Panc1 (cell line): ENCODE measurements around the gene MTO1. TPM values are rescaled to one million over a fixed set of nuclear protein-coding genes. Genes with fewer than 3 reads are reported as not detected.
"Not testable (repeated sequence)": the region's sequence is repeated elsewhere in the genome, so short reads cannot be mapped to it uniquely, and the experiment has no call there.

ENCODE experiments used
- ATAC-seq: fragments of 200-7000 bp; cut with Tn5 transposase; 2 replicates; pipeline ENCODE4 v1.9.1; 2020; ENCODE audit warnings: mild to moderate bottlenecking, moderate library complexity
- BruUV-seq: library from RNA; stranded (reverse); fragments of 400-500 nt; replicated peaks from 2 replicates; lab custom pipeline; 2021; lab: Mats Ljungman, UMichigan
- CTCF ChIA-PET: fragments of 300-600 bp; sonication (Branson Sonifier 250); formaldehyde crosslinking; loops from one replicate; lab custom pipeline; 2022; ENCODE audit warnings: antibody characterized with exemption; lab: Charles Lee
- POLR2A ChIA-PET: fragments of 300-600 bp; sonication (Branson Sonifier 250); formaldehyde crosslinking; loops from one replicate; lab custom pipeline; 2022; ENCODE audit warnings: antibody characterized with exemption; lab: Charles Lee
- DNase-seq: peaks from one replicate; pipeline ENCODE4 v3.0.0-alpha.2; 2010; ENCODE audit warnings: low read depth, low spot score
- H3K27ac ChIP-seq: 2 replicates; pipeline ENCODE4 v1.5.1; 2011; ENCODE audit warnings: mild to moderate bottlenecking, low read length, inconsistent platforms
- H3K27me3 ChIP-seq: fragments of 200-500 bp; sonication (Bioruptor generic); 2 replicates; pipeline ENCODE4 v1.6.0; 2014; ENCODE audit warnings: low read length, inconsistent platforms; ENCODE audit not compliant: control insufficient read depth, insufficient read depth
- H3K36me3 ChIP-seq: fragments of 200-500 bp; sonication (Bioruptor generic); 2 replicates; pipeline ENCODE4 v1.5.1; 2014; ENCODE audit warnings: inconsistent platforms, mild to moderate bottlenecking, low read length, moderate library complexity; ENCODE audit not compliant: control insufficient read depth, insufficient read depth
- H3K4me1 ChIP-seq: 2 replicates; pipeline ENCODE4 v1.5.1; 2011; ENCODE audit warnings: inconsistent platforms, mild to moderate bottlenecking, low read length, moderate library complexity; ENCODE audit not compliant: control insufficient read depth, insufficient read depth
- H3K4me3 ChIP-seq, 2 experiments: 2 replicates each; pipeline ENCODE4 v1.5.1; 2011 to 2012; ENCODE audit warnings: low read depth in 2 of 2, low read length in 2 of 2, mild to moderate bottlenecking in 2 of 2, inconsistent platforms in 1 of 2, moderate library complexity in 1 of 2
- H3K9me3 ChIP-seq: fragments of 200-500 bp; sonication (Bioruptor generic); 2 replicates; pipeline ENCODE4 v1.5.1; 2014; ENCODE audit warnings: low read depth, mild to moderate bottlenecking, inconsistent platforms, low read length, moderate library complexity; ENCODE audit not compliant: control insufficient read depth, insufficient read depth
- POLR2AphosphoS5 ChIP-seq: IDR thresholded peaks from 2 replicates; pipeline ENCODE4 v1.6.1; 2012; ENCODE audit warnings: mild to moderate bottlenecking, low read depth, low read length, moderate library complexity
- SIN3A ChIP-seq: IDR thresholded peaks from 2 replicates; pipeline ENCODE4 v1.6.1; 2012; ENCODE audit warnings: low read depth, mild to moderate bottlenecking, low read length, moderate library complexity, borderline replicate concordance; ENCODE audit not compliant: insufficient read depth
- TCF7L2 ChIP-seq: IDR thresholded peaks from 2 replicates; pipeline ENCODE4 v1.6.1; 2011; ENCODE audit warnings: mild to moderate bottlenecking, low read depth, low read length, inconsistent platforms
- in situ Hi-C: cut with HindIII; loops from 2 replicates; pipeline ENCODE4 v1.10.0; 2016; ENCODE audit warnings: low sequenced_read_pairs, low pct_unique_long_range_greater_than_20kb
- intact Hi-C: fragments of 100-400 bp; cut with micrococcal nuclease; formaldehyde crosslinking; loops from one replicate; pipeline ENCODE4 v1.10.0; 2022; ENCODE audit not compliant: unreplicated experiment
- total RNA-seq: library from RNA; stranded (reverse); gene quantifications from one replicate; pipeline ENCODE4 v1.2.1, GENCODE V29; 2021; ENCODE audit not compliant: unreplicated experiment
- TF ChIP-seq, protein P1 (sequence below): fragments of 450-650 bp; IDR thresholded peaks from 2 replicates; pipeline ENCODE4 v1.5.1; 2017; ENCODE audit warnings: mild to moderate bottlenecking
- TF ChIP-seq, protein P2 (sequence below), 2 experiments: IDR thresholded peaks; 2 replicates each; pipeline ENCODE4 v1.6.1; 2011 to 2012; ENCODE audit warnings: low read depth in 2 of 2, control low read depth in 1 of 2, low read length in 1 of 2, mild to moderate bottlenecking in 1 of 2, moderate library complexity in 1 of 2; ENCODE audit not compliant: insufficient read depth in 1 of 2

Gene MTO1
- total RNA-seq, 1 experiment from 2014 or later: 57.9 TPM

DNA sequence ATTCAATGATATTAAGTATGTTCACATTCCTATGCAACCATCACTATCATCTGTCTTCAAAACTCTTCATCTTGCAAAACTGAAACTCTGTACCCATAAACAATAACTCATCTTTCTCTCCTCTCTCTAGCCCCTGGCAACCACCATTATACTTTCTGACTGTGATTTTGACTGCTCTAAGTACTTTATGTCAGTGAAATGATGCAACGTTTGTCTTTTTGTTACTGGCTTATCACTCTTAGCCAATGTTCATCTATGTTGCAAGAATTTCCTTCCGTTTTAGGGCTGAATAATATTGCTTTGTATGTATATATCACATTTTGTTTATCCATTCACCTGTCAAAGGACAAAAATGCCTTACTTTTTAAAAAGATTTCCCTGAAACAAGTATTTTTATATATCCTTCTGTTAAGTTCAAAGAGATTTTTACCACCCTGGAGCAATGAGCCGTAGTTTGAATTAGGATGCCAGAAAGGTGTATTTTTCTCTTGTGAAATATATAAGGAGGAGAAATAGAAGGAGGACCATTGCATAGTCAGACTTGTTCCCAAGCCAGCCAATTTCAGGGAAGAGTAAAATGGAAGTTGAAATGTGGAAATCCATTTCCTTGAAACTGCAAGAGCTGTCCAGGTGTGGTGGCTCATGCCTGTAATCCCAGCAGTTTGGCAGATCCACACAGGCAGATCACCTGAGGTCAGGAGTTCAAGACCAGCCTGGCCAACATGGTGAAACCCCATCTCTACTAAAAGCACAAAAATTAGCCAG is 5.5 kb upstream of the MTO1 start:
- DNase-seq: no peak
- intact Hi-C loops: no loop called here
- POLR2A ChIA-PET: no interaction called here

DNA sequence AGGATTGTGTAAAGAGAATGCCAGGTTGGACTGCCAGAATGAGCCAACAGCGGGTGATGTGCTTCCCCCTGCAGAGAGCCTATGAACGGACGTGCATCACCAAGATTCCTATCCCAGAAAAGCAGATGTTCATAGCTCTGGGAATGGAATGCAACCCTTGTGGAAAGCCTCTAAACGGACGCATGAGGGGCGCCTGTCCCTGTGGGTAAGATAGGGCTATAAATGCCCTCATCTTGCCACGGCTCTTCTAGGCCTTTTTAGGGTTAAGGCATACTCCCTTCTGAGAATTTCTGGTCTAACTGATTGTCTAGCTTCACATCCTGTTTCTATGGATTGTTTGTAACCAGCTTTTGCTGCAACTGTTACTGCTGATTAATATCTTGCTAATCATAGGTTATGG is 2.1 kb upstream of the MTO1 start:
- DNase-seq, intact Hi-C loops, ATAC-seq, H3K27me3 ChIP-seq, H3K9me3 ChIP-seq, BruUV-seq, POLR2A ChIA-PET, H3K4me3 ChIP-seq, H3K27ac ChIP-seq, in situ Hi-C loops, H3K36me3 ChIP-seq, CTCF ChIA-PET, H3K4me1 ChIP-seq: not testable (repeated sequence)

More for the DNA sequence above, 5.5 kb upstream of the MTO1 start:
- Histone ChIP-seq H3K36me3 (no peaks in the 10 kb centered on the region), H3K4me3 (no peak overlapping the region), H3K27ac (peak overlapping the region; percentile 25; the same call in 1 of the 2 replicates), H3K27me3 (no peaks in the 10 kb centered on the region), H3K9me3 (no peaks in the 10 kb centered on the region), H3K4me1 (peaks cover 4% of the 10 kb centered on the region; the same call in 1 of the 2 replicates)
- in situ Hi-C loops: no loop called here
- TF ChIP-seq TCF7L2 (no peak), SIN3A (no peak), POLR2AphosphoS5 (no peak)
- TF ChIP-seq, protein P1, sequence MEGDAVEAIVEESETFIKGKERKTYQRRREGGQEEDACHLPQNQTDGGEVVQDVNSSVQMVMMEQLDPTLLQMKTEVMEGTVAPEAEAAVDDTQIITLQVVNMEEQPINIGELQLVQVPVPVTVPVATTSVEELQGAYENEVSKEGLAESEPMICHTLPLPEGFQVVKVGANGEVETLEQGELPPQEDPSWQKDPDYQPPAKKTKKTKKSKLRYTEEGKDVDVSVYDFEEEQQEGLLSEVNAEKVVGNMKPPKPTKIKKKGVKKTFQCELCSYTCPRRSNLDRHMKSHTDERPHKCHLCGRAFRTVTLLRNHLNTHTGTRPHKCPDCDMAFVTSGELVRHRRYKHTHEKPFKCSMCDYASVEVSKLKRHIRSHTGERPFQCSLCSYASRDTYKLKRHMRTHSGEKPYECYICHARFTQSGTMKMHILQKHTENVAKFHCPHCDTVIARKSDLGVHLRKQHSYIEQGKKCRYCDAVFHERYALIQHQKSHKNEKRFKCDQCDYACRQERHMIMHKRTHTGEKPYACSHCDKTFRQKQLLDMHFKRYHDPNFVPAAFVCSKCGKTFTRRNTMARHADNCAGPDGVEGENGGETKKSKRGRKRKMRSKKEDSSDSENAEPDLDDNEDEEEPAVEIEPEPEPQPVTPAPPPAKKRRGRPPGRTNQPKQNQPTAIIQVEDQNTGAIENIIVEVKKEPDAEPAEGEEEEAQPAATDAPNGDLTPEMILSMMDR: no peak
- TF ChIP-seq, protein P2, sequence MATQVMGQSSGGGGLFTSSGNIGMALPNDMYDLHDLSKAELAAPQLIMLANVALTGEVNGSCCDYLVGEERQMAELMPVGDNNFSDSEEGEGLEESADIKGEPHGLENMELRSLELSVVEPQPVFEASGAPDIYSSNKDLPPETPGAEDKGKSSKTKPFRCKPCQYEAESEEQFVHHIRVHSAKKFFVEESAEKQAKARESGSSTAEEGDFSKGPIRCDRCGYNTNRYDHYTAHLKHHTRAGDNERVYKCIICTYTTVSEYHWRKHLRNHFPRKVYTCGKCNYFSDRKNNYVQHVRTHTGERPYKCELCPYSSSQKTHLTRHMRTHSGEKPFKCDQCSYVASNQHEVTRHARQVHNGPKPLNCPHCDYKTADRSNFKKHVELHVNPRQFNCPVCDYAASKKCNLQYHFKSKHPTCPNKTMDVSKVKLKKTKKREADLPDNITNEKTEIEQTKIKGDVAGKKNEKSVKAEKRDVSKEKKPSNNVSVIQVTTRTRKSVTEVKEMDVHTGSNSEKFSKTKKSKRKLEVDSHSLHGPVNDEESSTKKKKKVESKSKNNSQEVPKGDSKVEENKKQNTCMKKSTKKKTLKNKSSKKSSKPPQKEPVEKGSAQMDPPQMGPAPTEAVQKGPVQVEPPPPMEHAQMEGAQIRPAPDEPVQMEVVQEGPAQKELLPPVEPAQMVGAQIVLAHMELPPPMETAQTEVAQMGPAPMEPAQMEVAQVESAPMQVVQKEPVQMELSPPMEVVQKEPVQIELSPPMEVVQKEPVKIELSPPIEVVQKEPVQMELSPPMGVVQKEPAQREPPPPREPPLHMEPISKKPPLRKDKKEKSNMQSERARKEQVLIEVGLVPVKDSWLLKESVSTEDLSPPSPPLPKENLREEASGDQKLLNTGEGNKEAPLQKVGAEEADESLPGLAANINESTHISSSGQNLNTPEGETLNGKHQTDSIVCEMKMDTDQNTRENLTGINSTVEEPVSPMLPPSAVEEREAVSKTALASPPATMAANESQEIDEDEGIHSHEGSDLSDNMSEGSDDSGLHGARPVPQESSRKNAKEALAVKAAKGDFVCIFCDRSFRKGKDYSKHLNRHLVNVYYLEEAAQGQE (IDR thresholded peaks at IDR 0.05; ENCODE audit: insufficient read depth in 1 of 2, low read depth in 2 of 2, low read length in 1 of 2): no peak
- CTCF ChIA-PET: no interaction called here
- TSS peak; percentile 77 for BruUV-seq
- ATAC-seq: no peak

DNA sequence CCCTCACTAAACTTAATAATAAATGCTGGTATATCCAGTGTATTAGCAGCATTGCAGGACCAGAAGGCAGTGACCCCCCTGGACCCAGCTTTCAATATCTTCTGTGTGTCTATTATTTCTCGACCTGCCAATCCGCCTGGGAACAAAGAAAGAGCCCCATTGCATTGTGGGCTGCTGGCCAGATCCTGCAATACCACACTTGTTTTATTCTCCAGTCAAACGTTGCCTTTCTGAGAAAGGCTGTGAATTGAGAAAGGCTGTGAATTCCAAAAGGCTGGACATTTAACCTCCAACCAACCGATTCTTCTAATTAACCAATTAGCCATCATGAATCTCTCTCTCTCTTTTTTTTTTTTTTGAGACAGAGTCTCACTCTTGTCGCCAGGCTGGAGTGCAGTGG is 1.5 kb upstream of the MTO1 start:
- POLR2A ChIA-PET: no interaction called here
- H3K4me3 ChIP-seq: no peak overlapping the region
- ATAC-seq: no peak
- no peaks in the 10 kb centered on the region for H3K9me3 ChIP-seq
- H3K4me1 ChIP-seq: peaks cover 6% of the 10 kb centered on the region; the same call in 1 of the 2 replicates
- peak overlapping the region; percentile 6; the same call in 1 of the 2 replicates for H3K27ac ChIP-seq
- intact Hi-C loops (loop anchor here (5.0 kb wide), 1 partner anchor 192 kb away; the partner anchor contains the start of gene SLC17A5), in situ Hi-C loops (no loop called here)
- no peak for DNase-seq
- H3K27me3 ChIP-seq: no peaks in the 10 kb centered on the region
- no peaks in the 10 kb centered on the region for H3K36me3 ChIP-seq
- TF ChIP-seq, protein P1: no peak
- TF ChIP-seq, protein P2 (IDR thresholded peaks at IDR 0.05; ENCODE audit: insufficient read depth in 1 of 2, low read depth in 2 of 2, low read length in 1 of 2): no peak
- no peak for TF ChIP-seq POLR2AphosphoS5
- TF ChIP-seq TCF7L2: no peak
- no peak for TF ChIP-seq SIN3A
- no TSS peak for BruUV-seq
- CTCF ChIA-PET: no interaction called here
